K562 (cell line): ENCODE measurements around the gene SRL. TPM values are rescaled to one million over a fixed set of nuclear protein-coding genes. Genes with fewer than 3 reads are reported as not detected.

ENCODE experiments used
- ATAC-seq: fragments of 200-7000 bp; cut with Tn5 transposase; 3 replicates; pipeline ENCODE4 v1.9.1; 2020; ENCODE audit warnings: moderate library complexity
- BruUV-seq: library from RNA; stranded (reverse); fragments of 400-500 nt; replicated peaks from 2 replicates; lab custom pipeline; 2021; lab: Mats Ljungman, UMichigan
- CTCF ChIA-PET: fragments of 300-600 bp; formaldehyde crosslinking; extraction: SDS; loops from one replicate; lab custom pipeline; 2021; ENCODE audit warnings: low intra/inter-chr PET ratio; lab: Yijun Ruan, JAX
- POLR2A ChIA-PET: fragments of 300-600, 350-650 bp; sonication (Branson Sonifier 250); formaldehyde crosslinking; extraction: SDS; loops from one replicate; lab custom pipeline; 2021; ENCODE audit warnings: antibody characterized with exemption, inconsistent platforms; lab: Yijun Ruan, JAX
- DNase-seq, 4 experiments: peaks; one replicate each; pipeline versions ENCODE4 v3.0.0 to v3.0.0-alpha.2; 2011 to 2018; ENCODE audit warnings: low spot score in 3 of 4, mixed read lengths in 3 of 4; ENCODE audit errors: extremely low read depth in 1 of 4
- FAIRE-seq: peaks from 2 replicates; lab custom pipeline; 2011; peaks lifted over from hg19 to GRCh38; lab: Jason Lieb, UNC
- H2AFZ ChIP-seq: 2 replicates; pipeline ENCODE4 v1.6.0; 2011; ENCODE audit warnings: low read depth, low read length, control low read depth, inconsistent platforms
- H3K27ac ChIP-seq: fragments of 200-600 bp; 3 replicates; pipeline ENCODE4 v1.8.0; 2011; ENCODE audit warnings: low read depth, mild to moderate bottlenecking, control low read depth, inconsistent platforms, low read length, moderate library complexity, mixed read lengths; ENCODE audit errors: extremely low read depth
- H3K27me3 ChIP-seq, 2 experiments: fragments of 300-600 bp in 1 of 2; 2 replicates in 1 of 2; 3 replicates in 1 of 2; pipeline versions ENCODE4 v1.6.0 to v1.8.0; 2011; ENCODE audit warnings: inconsistent platforms in 2 of 2, low read length in 2 of 2, mild to moderate bottlenecking in 1 of 2, mixed read lengths in 1 of 2, moderate library complexity in 1 of 2; ENCODE audit not compliant: control insufficient read depth in 2 of 2, insufficient read depth in 2 of 2
- H3K36me3 ChIP-seq: fragments of 300-600 bp; 3 replicates; pipeline ENCODE4 v1.8.0; 2011; ENCODE audit warnings: mild to moderate bottlenecking, low read length, inconsistent platforms; ENCODE audit not compliant: control insufficient read depth, insufficient read depth
- H3K4me1 ChIP-seq, 2 experiments: fragments of 200-600 bp in 1 of 2; replicated peaks in 1 of 2; 2 replicates in 1 of 2; 3 replicates in 1 of 2; pipeline versions ENCODE4 v1.5.1 to v1.8.0; 2011; ENCODE audit warnings: inconsistent platforms in 2 of 2, low read length in 2 of 2, mild to moderate bottlenecking in 1 of 2, mixed read lengths in 1 of 2, moderate library complexity in 1 of 2; ENCODE audit not compliant: control insufficient read depth in 2 of 2, insufficient read depth in 2 of 2
- H3K4me2 ChIP-seq: 2 replicates; pipeline ENCODE4 v1.6.1; 2011; ENCODE audit warnings: low read length, control low read depth, inconsistent platforms, mixed read lengths; ENCODE audit not compliant: insufficient read depth
- H3K4me3 ChIP-seq: fragments of 200-600 bp; sonication (generic), shearing (Covaris generic); 2 replicates; pipeline ENCODE4 v1.5.1; 2016; ENCODE audit warnings: control low read depth, inconsistent platforms
- H3K79me2 ChIP-seq: fragments of 200-600 bp; 3 replicates; pipeline ENCODE4 v1.8.0; 2011; ENCODE audit warnings: low read length, inconsistent platforms; ENCODE audit not compliant: control insufficient read depth, insufficient read depth
- H3K9ac ChIP-seq, 2 experiments: 2 replicates each; pipeline versions ENCODE4 v1.6.0 to v1.6.1; 2011; ENCODE audit warnings: low read depth in 2 of 2, low read length in 2 of 2, control low read depth in 1 of 2, inconsistent platforms in 1 of 2, mild to moderate bottlenecking in 1 of 2, mixed read lengths in 1 of 2; ENCODE audit not compliant: insufficient read depth in 1 of 2
- H3K9me1 ChIP-seq: one replicate; pipeline ENCODE4 v1.6.0; 2011; ENCODE audit warnings: inconsistent platforms, mild to moderate bottlenecking, low read length, moderate library complexity; ENCODE audit not compliant: control insufficient read depth, insufficient read depth
- H3K9me3 ChIP-seq: replicated peaks from 2 replicates; pipeline ENCODE4 v1.5.1; 2011; ENCODE audit warnings: low read depth, low read length, inconsistent platforms; ENCODE audit not compliant: control insufficient read depth, insufficient read depth
- H4K20me1 ChIP-seq: replicated peaks from 2 replicates; pipeline ENCODE4 v1.6.1; 2011; ENCODE audit warnings: low read length, inconsistent platforms, mixed read lengths; ENCODE audit not compliant: control insufficient read depth, insufficient read depth
- MIER1 ChIP-seq: fragments of 450-650 bp; IDR thresholded peaks from 2 replicates; pipeline ENCODE4 v1.6.1; 2016; ENCODE audit warnings: antibody characterized with exemption, mild to moderate bottlenecking, low read depth
- TAF7 ChIP-seq: fragments of 450-650 bp; IDR thresholded peaks from 2 replicates; pipeline ENCODE4 v1.6.1; 2016; ENCODE audit warnings: missing genetic modification characterization, missing compliant biosample characterization
- ZEB2 ChIP-seq: fragments of 450-650 bp; IDR thresholded peaks from 2 replicates; pipeline ENCODE4 v1.6.1; 2016
- WGBS: fragments of 100-300 bp; shearing (Covaris generic); methylation state at CpG from one replicate; pipeline ENCODE4 v1.1.6; 2016; ENCODE audit warnings: low coverage, mixed read lengths; ENCODE audit not compliant: insufficient coverage; ENCODE audit errors: missing lambda C conversion rate; 5-methylcytosine and 5-hydroxymethylcytosine counted together
- in situ Hi-C: fragments of 300-500 bp; cut with MboI; formaldehyde crosslinking; loops from 4 replicates; pipeline ENCODE4 v1.15.0; 2018; ENCODE audit warnings: inconsistent platforms, mixed read lengths
- intact Hi-C: fragments of 100-400 bp; cut with micrococcal nuclease; formaldehyde crosslinking; loops from 2 replicates; pipeline ENCODE4 v1.14.2; 2022
- polyA plus RNA-seq, 8 experiments: library from polyadenylated mRNA; depleted of rRNA in 4 of 8; stranded (reverse) in 5 of 8; unstranded in 3 of 8; fragments of >200 nt; fragmentation: Nextera tagmentation in 2 of 8; fragmentation: Illumina TruSeq in 1 of 8; extraction: Ambion mirVana in 2 of 8; extraction: Trizol in 1 of 8; gene quantifications; 2 replicates each; pipeline versions ENCODE4 v1.2.1 to v1.2.3, GENCODE V29; 2011 to 2014; ENCODE audit warnings: inconsistent platforms in 1 of 8, missing spikeins in 1 of 8
- total RNA-seq, 7 experiments: library from RNA; depleted of rRNA in 6 of 7; stranded (reverse); fragments of >200 nt in 6 of 7; fragmentation: Illumina TruSeq in 2 of 7; extraction: Trizol in 2 of 7; gene quantifications; 2 replicates each; pipeline versions ENCODE4 v1.2.1 to v1.2.3, GENCODE V29; 2011 to 2021; ENCODE audit warnings: low replicate concordance in 1 of 7
- TF ChIP-seq, protein P1 (sequence below), 2 experiments: fragments of 450-650 bp; formaldehyde crosslinking in 1 of 2; IDR thresholded peaks; 2 replicates each; pipeline versions ENCODE4 v1.4.0 to v1.6.1; 2014 to 2020; ENCODE audit warnings: mild to moderate bottlenecking in 2 of 2, borderline replicate concordance in 1 of 2, low read depth in 1 of 2
- TF ChIP-seq, protein P2 (sequence below): fragments of 450-650 bp; conservative IDR thresholded peaks from 2 replicates; pipeline ENCODE4 v1.6.1; 2016; ENCODE audit warnings: missing genetic modification characterization, low read depth, mild to moderate bottlenecking, control low read depth, missing compliant biosample characterization
- TF ChIP-seq, protein P3 (sequence below): fragments of 150-350 bp; IDR thresholded peaks from 2 replicates; pipeline ENCODE4 v1.6.1; 2014; ENCODE audit warnings: low read depth, mild to moderate bottlenecking, low read length, borderline replicate concordance

The SRL gene
- total and polyA plus RNA-seq, 9 of the 15 experiments (the other 6 are each of a cell fraction or from before 2014, with no cell fraction given) = 0.01 TPM; not detected in 8

DNA sequence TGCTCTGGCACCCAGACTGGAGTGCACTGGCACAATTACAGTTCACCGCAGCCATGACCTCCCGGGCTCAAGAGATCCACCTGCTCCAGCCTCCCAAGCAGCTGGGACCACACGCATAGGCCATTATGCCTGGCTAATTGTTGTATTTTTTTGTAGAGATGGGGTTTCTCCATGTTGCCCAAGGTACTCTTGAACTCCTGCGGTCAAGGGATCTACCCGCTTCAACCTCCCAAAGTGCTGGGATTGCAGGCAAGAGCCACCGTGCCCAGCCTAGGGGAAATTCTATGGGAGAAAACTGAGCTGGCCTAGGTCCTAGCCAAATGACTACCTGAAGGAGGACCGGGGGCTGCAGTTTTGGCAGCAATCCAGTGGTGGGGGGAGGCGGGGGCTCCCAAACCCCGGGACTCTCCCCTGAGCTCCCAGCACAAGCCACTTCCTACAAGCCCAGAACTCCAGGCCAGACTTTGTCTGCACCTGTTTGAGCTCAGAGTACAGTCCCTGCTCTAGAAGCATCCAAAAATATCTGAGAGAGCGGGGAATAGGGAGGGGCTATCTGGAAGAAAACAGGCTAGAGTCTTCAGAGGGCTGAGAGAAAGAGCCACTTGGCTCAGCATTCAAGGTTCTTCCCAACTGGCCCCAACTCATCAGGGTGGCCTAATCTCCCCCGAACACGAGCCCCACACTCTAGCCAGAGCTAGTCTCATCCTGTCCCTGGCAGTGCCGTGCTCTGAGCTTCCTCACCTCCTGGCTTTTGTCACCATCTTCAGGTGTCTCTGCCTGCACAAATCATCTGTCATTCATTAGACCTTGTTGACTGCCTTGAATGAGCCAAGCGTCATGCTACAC is 9.1 kb downstream of the SRL start:
- FAIRE-seq = no peak
- H3K79me2 ChIP-seq = no peaks in the 10 kb centered on the region

More for the DNA sequence above, 9.1 kb downstream of the SRL start:
- ATAC-seq = peak; percentile 54
- intact Hi-C loops = no loop called here
- H4K20me1 ChIP-seq = no peaks in the 10 kb centered on the region
- TF ChIP-seq, protein P1, sequence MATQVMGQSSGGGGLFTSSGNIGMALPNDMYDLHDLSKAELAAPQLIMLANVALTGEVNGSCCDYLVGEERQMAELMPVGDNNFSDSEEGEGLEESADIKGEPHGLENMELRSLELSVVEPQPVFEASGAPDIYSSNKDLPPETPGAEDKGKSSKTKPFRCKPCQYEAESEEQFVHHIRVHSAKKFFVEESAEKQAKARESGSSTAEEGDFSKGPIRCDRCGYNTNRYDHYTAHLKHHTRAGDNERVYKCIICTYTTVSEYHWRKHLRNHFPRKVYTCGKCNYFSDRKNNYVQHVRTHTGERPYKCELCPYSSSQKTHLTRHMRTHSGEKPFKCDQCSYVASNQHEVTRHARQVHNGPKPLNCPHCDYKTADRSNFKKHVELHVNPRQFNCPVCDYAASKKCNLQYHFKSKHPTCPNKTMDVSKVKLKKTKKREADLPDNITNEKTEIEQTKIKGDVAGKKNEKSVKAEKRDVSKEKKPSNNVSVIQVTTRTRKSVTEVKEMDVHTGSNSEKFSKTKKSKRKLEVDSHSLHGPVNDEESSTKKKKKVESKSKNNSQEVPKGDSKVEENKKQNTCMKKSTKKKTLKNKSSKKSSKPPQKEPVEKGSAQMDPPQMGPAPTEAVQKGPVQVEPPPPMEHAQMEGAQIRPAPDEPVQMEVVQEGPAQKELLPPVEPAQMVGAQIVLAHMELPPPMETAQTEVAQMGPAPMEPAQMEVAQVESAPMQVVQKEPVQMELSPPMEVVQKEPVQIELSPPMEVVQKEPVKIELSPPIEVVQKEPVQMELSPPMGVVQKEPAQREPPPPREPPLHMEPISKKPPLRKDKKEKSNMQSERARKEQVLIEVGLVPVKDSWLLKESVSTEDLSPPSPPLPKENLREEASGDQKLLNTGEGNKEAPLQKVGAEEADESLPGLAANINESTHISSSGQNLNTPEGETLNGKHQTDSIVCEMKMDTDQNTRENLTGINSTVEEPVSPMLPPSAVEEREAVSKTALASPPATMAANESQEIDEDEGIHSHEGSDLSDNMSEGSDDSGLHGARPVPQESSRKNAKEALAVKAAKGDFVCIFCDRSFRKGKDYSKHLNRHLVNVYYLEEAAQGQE (IDR thresholded peaks at IDR 0.05; ENCODE audit: borderline replicate concordance) = peak; percentile 26; the same call in 1 of the 2 replicates
- TF ChIP-seq, protein P1 (CRISPR knock-in tag; IDR thresholded peaks at IDR 0.05; ENCODE audit: low read depth) = no peak
- TF ChIP-seq, protein P2, sequence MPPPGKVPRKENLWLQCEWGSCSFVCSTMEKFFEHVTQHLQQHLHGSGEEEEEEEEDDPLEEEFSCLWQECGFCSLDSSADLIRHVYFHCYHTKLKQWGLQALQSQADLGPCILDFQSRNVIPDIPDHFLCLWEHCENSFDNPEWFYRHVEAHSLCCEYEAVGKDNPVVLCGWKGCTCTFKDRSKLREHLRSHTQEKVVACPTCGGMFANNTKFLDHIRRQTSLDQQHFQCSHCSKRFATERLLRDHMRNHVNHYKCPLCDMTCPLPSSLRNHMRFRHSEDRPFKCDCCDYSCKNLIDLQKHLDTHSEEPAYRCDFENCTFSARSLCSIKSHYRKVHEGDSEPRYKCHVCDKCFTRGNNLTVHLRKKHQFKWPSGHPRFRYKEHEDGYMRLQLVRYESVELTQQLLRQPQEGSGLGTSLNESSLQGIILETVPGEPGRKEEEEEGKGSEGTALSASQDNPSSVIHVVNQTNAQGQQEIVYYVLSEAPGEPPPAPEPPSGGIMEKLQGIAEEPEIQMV (tag) = no peak
- TF ChIP-seq ZEB2 (no peak), TAF7 (tag) (no peak), MIER1 (no peak)
- TF ChIP-seq, protein P3, sequence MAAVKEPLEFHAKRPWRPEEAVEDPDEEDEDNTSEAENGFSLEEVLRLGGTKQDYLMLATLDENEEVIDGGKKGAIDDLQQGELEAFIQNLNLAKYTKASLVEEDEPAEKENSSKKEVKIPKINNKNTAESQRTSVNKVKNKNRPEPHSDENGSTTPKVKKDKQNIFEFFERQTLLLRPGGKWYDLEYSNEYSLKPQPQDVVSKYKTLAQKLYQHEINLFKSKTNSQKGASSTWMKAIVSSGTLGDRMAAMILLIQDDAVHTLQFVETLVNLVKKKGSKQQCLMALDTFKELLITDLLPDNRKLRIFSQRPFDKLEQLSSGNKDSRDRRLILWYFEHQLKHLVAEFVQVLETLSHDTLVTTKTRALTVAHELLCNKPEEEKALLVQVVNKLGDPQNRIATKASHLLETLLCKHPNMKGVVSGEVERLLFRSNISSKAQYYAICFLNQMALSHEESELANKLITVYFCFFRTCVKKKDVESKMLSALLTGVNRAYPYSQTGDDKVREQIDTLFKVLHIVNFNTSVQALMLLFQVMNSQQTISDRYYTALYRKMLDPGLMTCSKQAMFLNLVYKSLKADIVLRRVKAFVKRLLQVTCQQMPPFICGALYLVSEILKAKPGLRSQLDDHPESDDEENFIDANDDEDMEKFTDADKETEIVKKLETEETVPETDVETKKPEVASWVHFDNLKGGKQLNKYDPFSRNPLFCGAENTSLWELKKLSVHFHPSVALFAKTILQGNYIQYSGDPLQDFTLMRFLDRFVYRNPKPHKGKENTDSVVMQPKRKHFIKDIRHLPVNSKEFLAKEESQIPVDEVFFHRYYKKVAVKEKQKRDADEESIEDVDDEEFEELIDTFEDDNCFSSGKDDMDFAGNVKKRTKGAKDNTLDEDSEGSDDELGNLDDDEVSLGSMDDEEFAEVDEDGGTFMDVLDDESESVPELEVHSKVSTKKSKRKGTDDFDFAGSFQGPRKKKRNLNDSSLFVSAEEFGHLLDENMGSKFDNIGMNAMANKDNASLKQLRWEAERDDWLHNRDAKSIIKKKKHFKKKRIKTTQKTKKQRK = no peak
- TF ChIP-seq, all 486 proteins: peak for 1
- ChIA-PET CTCF (no interaction called here), POLR2A (interaction anchor here (0.6 kb wide), 1 partner anchor 790 kb away, joined by 3 read pairs; no protein-coding TSS in a partner anchor)
- Histone ChIP-seq H2AFZ (no peak overlapping the region), H3K27ac (no peak overlapping the region), H3K9ac (no peak overlapping the region), H3K36me3 (no peaks in the 10 kb centered on the region), H3K27me3 (peaks cover 39 to 79% of the 10 kb centered on the region in 2 experiments), H3K4me1 (peaks cover 0 to 3% of the 10 kb centered on the region in 2 experiments; a peak in 2 of 5 replicates), H3K4me3 (no peak overlapping the region), H3K4me2 (peak overlapping the region; percentile 7; the same call in 1 of the 2 replicates), H3K9me1 (no peaks in the 10 kb centered on the region), H3K9me3 (no peaks in the 10 kb centered on the region)
- 12% methylated on average over 14 of the region's 14 CpGs for WGBS
- BruUV-seq = no TSS peak
- DNase-seq = no peak
- in situ Hi-C loops = no loop called here
